ENCODE data around the gene TGFBR2. TPM values are rescaled to one million over a fixed set of nuclear protein-coding genes. Genes with fewer than 3 reads are reported as not detected.

TGFBR2 gene
- total RNA-seq, 4 donors from 2014 or later, result 120 to 418 (median 218) TPM

DNA sequence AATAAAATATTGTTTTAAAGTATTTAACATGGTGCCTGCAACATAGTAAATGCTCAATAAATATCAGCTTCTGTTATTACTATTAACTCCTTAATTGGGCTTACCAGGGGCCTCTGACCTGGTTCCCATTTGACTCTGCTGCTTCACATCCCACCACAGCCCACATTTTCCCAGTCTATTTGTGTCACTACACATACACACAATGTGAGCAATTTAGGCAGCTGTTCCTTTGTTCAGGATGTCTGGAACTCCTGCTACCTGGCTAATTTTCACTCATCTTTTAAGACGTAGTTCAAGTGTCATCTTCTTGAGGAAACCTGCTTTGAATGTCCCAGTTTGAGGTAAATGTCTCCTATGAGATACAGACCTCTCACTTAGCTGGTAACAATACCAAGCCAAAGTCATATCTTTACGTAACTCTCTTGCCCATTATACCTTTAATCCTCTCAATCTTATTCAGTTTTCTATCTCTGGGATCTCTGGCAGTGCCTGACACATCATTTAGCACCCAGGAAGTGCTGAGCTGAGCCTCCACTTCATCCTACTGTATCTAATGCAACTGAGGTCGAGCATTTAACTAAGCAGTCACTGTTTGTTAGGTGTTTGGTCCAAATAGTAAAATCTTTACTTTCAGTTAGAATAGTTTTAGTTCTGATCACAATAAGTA, 4.4 kb downstream of the TGFBR2 start:
- H3K27ac ChIP-seq, result peak overlapping the region; percentile 37 to 97 (median 46)
- WGBS, 2 donors, result 63 to 79% methylated on average over 3 of the region's 3 CpGs
- TF ChIP-seq, protein P1, sequence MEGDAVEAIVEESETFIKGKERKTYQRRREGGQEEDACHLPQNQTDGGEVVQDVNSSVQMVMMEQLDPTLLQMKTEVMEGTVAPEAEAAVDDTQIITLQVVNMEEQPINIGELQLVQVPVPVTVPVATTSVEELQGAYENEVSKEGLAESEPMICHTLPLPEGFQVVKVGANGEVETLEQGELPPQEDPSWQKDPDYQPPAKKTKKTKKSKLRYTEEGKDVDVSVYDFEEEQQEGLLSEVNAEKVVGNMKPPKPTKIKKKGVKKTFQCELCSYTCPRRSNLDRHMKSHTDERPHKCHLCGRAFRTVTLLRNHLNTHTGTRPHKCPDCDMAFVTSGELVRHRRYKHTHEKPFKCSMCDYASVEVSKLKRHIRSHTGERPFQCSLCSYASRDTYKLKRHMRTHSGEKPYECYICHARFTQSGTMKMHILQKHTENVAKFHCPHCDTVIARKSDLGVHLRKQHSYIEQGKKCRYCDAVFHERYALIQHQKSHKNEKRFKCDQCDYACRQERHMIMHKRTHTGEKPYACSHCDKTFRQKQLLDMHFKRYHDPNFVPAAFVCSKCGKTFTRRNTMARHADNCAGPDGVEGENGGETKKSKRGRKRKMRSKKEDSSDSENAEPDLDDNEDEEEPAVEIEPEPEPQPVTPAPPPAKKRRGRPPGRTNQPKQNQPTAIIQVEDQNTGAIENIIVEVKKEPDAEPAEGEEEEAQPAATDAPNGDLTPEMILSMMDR (IDR thresholded peaks at IDR 0.05), result no peak
- TF ChIP-seq POLR2A (IDR thresholded peaks at IDR 0.05), result no peak
- H3K4me3 ChIP-seq (replicated peaks in 1 of 3), result peak overlapping the region in 1 of 3 donors; percentile 6
- H3K9me3 ChIP-seq, result no peaks in the 10 kb centered on the region
- intact Hi-C loops (cut with DNase I), result no loop called here
- no peaks in the 10 kb centered on the region for H3K27me3 ChIP-seq
- no peak for DNase-seq
- peaks cover 4 to 9% of the 10 kb centered on the region in 2 donors for H3K4me1 ChIP-seq
- no peaks in the 10 kb centered on the region for H3K36me3 ChIP-seq

DNA sequence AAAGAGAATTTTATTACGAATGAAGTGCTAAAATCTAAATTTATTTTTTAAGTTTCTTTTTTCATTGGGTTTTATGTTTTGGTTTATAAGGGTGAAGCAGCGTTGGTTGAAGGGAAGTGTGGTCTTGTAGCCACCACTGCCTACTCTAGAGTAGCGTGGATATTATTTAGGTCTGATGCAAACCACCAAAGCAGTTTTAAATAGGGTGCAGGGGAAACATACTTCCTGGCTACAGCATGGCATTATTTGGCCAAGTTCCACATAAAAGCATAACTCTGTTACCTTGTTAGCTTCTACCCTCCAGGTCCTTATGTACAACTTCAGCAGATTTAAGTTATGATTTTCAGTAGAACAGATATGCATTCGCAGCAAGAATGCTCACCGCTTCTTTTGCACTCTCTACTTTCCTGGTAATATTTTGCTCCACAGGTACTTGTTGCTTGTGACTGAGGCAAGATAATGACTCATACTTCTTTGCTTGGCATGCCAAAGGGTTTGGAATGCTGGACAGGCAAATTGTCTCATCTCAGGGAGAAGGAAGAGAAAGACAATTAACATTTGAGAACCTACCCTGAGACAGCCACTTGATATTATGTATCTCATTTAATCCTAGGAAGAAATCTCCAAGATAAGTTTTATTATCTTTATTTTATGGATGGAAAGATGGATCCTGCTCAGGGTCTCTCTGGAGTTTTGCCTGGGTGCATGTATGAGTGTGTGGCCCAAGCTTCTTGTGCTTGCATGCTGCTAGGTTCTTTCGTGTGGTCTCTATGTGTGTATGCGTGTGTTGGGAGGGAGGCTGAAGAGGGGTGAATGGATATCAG, 5.4 kb downstream of the TGFBR2 start:
- Histone ChIP-seq H3K36me3 (no peaks in the 10 kb centered on the region), H3K9me3 (no peaks in the 10 kb centered on the region), H3K27ac (peak overlapping the region in 2 of 3 donors; percentile 6 to 97), H3K4me3 (replicated peaks in 1 of 3) (no peak overlapping the region), H3K4me1 (peaks cover 2 to 11% of the 10 kb centered on the region in 2 donors), H3K27me3 (no peaks in the 10 kb centered on the region)
- 76 to 91% methylated on average over 7 of the region's 7 CpGs for WGBS, 2 donors
- TF ChIP-seq POLR2A (IDR thresholded peaks at IDR 0.05), result no peak
- TF ChIP-seq, protein P1 (IDR thresholded peaks at IDR 0.05), result no peak
- intact Hi-C loops (cut with DNase I), result no loop called here
- DNase-seq, result no peak

- Histone ChIP-seq H3K36me3 (no peaks in the 10 kb centered on the region), H3K9me3 (no peaks in the 10 kb centered on the region), H3K4me3 (replicated peaks in 1 of 3) (no peak overlapping the region), H3K27me3 (no peaks in the 10 kb centered on the region), H3K27ac (peak overlapping the region in 2 of 3 donors; percentile 6 to 97), H3K4me1 (peaks cover 2 to 11% of the 10 kb centered on the region in 2 donors)
- DNase-seq, result no peak
- WGBS, 2 donors, result 68 to 71% methylated on average over 3 of the region's 3 CpGs
- intact Hi-C loops (cut with DNase I), result no loop called here
- TF ChIP-seq POLR2A (IDR thresholded peaks at IDR 0.05), result no peak
- TF ChIP-seq, protein P1 (IDR thresholded peaks at IDR 0.05), result no peak
Observed at GRCh38 chr3:30612437-30613132, 6.2 kb downstream of the TGFBR2 start.

GRCh38 chr3:30613133-30613825, 6.9 kb downstream of the TGFBR2 start:
- Histone ChIP-seq H3K27me3 (no peaks in the 10 kb centered on the region), H3K9me3 (no peaks in the 10 kb centered on the region), H3K27ac (peak overlapping the region in 1 of 3 donors; percentile 97), H3K4me3 (replicated peaks in 1 of 3) (no peak overlapping the region), H3K36me3 (no peaks in the 10 kb centered on the region), H3K4me1 (peaks cover 2 to 11% of the 10 kb centered on the region in 2 donors)
- 78 to 81% methylated on average over 3 of the region's 3 CpGs for WGBS, 2 donors
- TF ChIP-seq, protein P1 (IDR thresholded peaks at IDR 0.05), result no peak
- no peak for TF ChIP-seq POLR2A (IDR thresholded peaks at IDR 0.05)
- intact Hi-C loops (cut with DNase I), result no loop called here
- DNase-seq, result no peak
